Activated naive CD8-positive, alpha-beta T cell treated with anti-CD3 and anti-CD28 coated beads for 36 hours (primary cell): ENCODE measurements around the gene COTL1. TPM values are rescaled to one million over a fixed set of nuclear protein-coding genes. Genes with fewer than 3 reads are reported as not detected.
"Not testable (repeated sequence)": the region's sequence is repeated elsewhere in the genome, so short reads cannot be mapped to it uniquely, and the experiment has no call there.

Source experiments
- DNase-seq: peaks from one replicate; pipeline ENCODE4 v3.0.0; 2021
- H3K27ac Mint-ChIP-seq: one replicate; pipeline ENCODE4 v1.8.0; 2022; ENCODE audit warnings: mild to moderate bottlenecking, moderate library complexity, mixed read lengths
- H3K27me3 Mint-ChIP-seq: one replicate; pipeline ENCODE4 v1.8.0; 2022; ENCODE audit warnings: mild to moderate bottlenecking, mixed read lengths
- H3K36me3 Mint-ChIP-seq: one replicate; pipeline ENCODE4 v1.8.0; 2021; ENCODE audit warnings: mild to moderate bottlenecking, mixed read lengths
- H3K4me1 Mint-ChIP-seq: one replicate; pipeline ENCODE4 v1.8.0; 2021; ENCODE audit warnings: mixed read lengths
- H3K4me3 Mint-ChIP-seq: one replicate; pipeline ENCODE4 v1.8.0; 2022; ENCODE audit warnings: mild to moderate bottlenecking, moderate library complexity, mixed read lengths
- H3K9me3 Mint-ChIP-seq: one replicate; pipeline ENCODE4 v1.8.0; 2022; ENCODE audit warnings: mixed read lengths
- total RNA-seq, 2 experiments: library from RNA; stranded (reverse); gene quantifications; one replicate each; pipeline ENCODE4 v1.2.3, GENCODE V29; 2021

Gene COTL1
- total RNA-seq, 2 experiments from 2014 or later, result 588 to 605 TPM

- Mint-ChIP-seq H3K4me3 (no peak overlapping the region), H3K9me3 (peaks cover 12% of the 10 kb centered on the region), H3K4me1 (peaks cover 8% of the 10 kb centered on the region), H3K36me3 (peaks cover 77% of the 10 kb centered on the region), H3K27ac (peak overlapping the region; percentile 9), H3K27me3 (no peaks in the 10 kb centered on the region)
- DNase-seq, result no peak
These were observed 50.5 kb downstream of the COTL1 start for GRCh38 chr16:84567286-84567962.

DNA sequence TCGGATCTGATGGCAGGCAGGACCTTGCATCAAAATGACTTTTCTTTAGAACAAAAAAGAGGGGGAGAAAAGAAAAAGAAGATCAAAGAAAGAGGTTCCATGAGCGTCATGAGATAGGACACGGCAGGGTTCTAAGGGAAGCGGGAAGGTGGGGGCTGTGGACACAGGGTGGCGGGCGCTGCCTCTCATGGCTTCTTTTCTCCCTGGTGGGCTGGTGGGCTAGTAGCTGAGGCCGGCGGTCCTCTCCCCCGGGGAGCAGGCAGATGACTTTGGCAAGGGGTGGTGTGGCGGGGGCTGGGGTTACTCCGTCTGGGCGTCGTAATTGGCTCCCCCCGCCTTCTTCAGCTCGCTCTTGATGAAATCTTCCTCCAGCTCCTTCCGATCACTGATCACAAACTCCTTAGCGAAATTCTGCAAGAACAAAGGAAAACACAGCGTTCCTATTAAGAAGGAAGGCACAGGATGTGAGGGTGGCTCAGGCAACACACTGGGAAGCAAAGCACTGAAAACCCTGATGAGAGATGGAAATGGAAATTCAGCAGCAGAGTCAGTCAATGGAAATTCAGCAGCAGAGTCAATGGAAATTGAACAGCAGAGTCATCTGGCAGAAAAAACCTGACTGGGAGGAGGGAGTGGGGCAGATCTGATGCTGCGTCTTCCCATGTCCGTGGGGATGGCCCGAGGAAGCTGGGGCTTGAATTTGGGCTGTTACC lies 51.2 kb downstream of the COTL1 start:
- no peak for DNase-seq
- H3K4me1 Mint-ChIP-seq, result peaks cover 8% of the 10 kb centered on the region
- H3K4me3 Mint-ChIP-seq, result no peak overlapping the region
- peak overlapping the region; percentile 9 for H3K27ac Mint-ChIP-seq
- peaks cover 12% of the 10 kb centered on the region for H3K9me3 Mint-ChIP-seq
- H3K36me3 Mint-ChIP-seq, result peaks cover 70% of the 10 kb centered on the region
- no peaks in the 10 kb centered on the region for H3K27me3 Mint-ChIP-seq

DNA sequence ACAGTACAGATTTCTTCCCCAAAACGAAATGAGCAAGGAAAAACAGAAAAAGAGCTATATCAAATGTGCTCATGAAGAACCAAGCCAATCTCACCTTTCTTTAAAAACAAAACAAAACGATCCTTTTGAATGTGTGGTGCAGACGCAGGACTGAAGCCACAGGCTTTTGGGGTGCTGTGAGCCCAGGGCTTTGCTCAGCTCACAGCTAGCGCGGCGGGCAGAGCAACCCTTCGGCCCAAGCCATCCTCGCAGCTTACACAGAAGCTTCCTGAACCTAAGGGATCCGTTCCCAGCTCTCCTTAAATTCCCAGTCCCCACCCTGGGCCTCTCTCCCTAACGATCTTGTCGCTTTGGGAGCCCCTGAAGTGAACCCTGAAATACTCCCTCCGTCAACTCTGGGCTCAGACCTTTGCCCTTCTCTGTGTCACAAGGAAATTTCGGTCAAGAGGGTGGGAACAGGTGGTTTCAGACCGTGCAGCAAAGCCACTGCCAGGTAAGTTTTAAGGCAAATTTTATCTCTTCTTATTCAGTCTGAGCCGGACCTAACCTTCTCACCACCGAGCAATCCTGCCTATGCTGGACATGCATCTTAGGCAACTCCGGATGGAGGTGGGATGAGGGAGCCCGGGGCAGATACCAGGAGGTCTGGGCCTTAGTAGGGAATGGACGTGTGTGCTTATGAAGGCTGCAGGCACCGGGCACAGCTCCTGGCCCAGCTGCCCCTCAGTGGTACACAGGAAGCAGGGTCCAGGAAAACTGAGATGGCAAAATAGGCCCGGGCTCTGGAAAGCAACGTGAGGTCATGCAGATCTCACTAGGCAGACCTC lies 52.0 kb downstream of the COTL1 start:
- Mint-ChIP-seq H3K4me3 (no peak overlapping the region), H3K27me3 (no peaks in the 10 kb centered on the region), H3K36me3 (peaks cover 62% of the 10 kb centered on the region), H3K27ac (peak overlapping the region; percentile 16), H3K9me3 (peaks cover 8% of the 10 kb centered on the region), H3K4me1 (peaks cover 8% of the 10 kb centered on the region)
- DNase-seq, result no peak

- H3K27ac Mint-ChIP-seq, result no peak overlapping the region
These were observed 54.0 kb downstream of the COTL1 start for GRCh38 chr16:84563786-84564420.

DNA sequence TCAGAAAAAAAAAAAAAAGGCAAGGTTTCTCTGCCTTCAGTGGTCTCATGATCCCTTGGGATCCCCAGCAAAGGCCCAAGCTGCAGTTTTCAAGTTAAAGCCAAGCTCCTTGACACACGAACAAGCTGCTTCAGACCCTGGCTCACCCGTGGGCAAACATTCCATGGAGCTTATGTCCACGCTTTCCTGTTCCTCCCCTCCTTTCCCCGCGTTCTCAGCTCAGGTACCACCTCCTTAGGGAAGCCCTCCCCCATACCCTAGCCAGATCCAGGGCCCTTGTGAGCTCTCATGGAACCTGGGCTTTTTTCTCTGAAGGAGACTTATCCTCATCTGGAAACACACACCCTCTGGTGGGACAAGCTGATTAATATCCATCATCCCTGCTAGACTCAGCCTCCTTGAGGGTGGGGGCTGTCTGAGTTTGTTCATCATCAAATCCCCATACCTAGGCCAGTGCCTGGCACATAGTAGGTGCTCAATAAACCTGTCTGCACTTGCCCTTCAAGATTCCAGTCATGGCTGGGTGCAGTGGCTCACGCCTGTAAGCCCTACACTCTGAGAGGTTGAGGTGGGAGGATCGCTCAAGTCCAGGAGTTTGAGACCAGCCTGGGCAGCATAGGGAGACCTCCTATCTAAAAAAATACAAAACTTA lies 54.7 kb downstream of the COTL1 start:
- Mint-ChIP-seq H3K4me1 (peaks cover 3% of the 10 kb centered on the region), H3K36me3 (peaks cover 37% of the 10 kb centered on the region), H3K4me3 (no peak overlapping the region), H3K27ac (peak overlapping the region; percentile 57), H3K27me3 (no peaks in the 10 kb centered on the region), H3K9me3 (no peaks in the 10 kb centered on the region)
- DNase-seq, result no peak

More at GRCh38 chr16:84563786-84564420, 54.0 kb downstream of the COTL1 start:
- Mint-ChIP-seq H3K36me3 (peaks cover 44% of the 10 kb centered on the region), H3K4me1 (peaks cover 6% of the 10 kb centered on the region), H3K4me3 (no peak overlapping the region), H3K27me3 (no peaks in the 10 kb centered on the region), H3K9me3 (no peaks in the 10 kb centered on the region)
- no peak for DNase-seq

GRCh38 chr16:84562174-84562815 lies 55.6 kb downstream of the COTL1 start:
- Mint-ChIP-seq H3K27me3 (no peaks in the 10 kb centered on the region), H3K36me3 (peaks cover 29% of the 10 kb centered on the region), H3K4me3 (no peak overlapping the region), H3K9me3 (no peaks in the 10 kb centered on the region), H3K27ac (no peak overlapping the region), H3K4me1 (no peaks in the 10 kb centered on the region)
- DNase-seq, result no peak

DNA sequence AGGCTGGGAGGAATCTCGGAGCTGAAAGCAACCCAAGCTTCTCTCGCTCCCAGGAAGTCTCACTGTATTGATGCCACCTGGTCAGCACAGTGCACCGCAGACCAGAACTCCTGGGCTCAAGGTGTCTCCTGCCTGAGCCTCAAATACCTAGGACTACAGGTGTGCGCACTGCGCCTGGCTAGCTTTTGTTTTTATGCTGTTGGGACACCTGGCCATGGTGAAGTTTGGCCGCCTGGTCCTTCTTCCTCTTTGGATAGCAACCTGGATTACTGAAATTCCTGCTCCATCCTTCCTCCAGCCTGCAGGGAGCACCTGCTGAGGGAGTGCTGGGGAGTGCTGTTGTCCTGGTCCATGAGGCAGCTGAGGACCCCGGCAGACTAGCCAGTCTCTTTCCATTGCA lies 56.6 kb downstream of the COTL1 start:
- no peak overlapping the region for H3K4me3 Mint-ChIP-seq
- no peaks in the 10 kb centered on the region for H3K4me1 Mint-ChIP-seq
- peaks cover 21% of the 10 kb centered on the region for H3K36me3 Mint-ChIP-seq
- no peak overlapping the region for H3K27ac Mint-ChIP-seq
- H3K27me3 Mint-ChIP-seq, result no peaks in the 10 kb centered on the region
- no peaks in the 10 kb centered on the region for H3K9me3 Mint-ChIP-seq
- no peak for DNase-seq

GRCh38 chr16:84560269-84560668 lies 57.6 kb downstream of the COTL1 start:
- Mint-ChIP-seq H3K4me1 (peaks cover 5% of the 10 kb centered on the region), H3K27ac (no peak overlapping the region), H3K27me3 (no peaks in the 10 kb centered on the region), H3K9me3 (no peaks in the 10 kb centered on the region), H3K4me3 (no peak overlapping the region), H3K36me3 (peaks cover 11% of the 10 kb centered on the region)
- no peak for DNase-seq

- no peaks in the 10 kb centered on the region for H3K9me3 Mint-ChIP-seq
- no peak overlapping the region for H3K27ac Mint-ChIP-seq
- H3K27me3 Mint-ChIP-seq, result no peaks in the 10 kb centered on the region
- H3K36me3 Mint-ChIP-seq, result peaks cover 11% of the 10 kb centered on the region
- H3K4me3 Mint-ChIP-seq, result no peak overlapping the region
- H3K4me1 Mint-ChIP-seq, result peaks cover 11% of the 10 kb centered on the region
- DNase-seq, result no peak
These were observed 58.5 kb downstream of the COTL1 start for GRCh38 chr16:84559311-84559932.

- H3K27ac Mint-ChIP-seq, H3K9me3 Mint-ChIP-seq, DNase-seq, H3K4me3 Mint-ChIP-seq, H3K36me3 Mint-ChIP-seq, H3K27me3 Mint-ChIP-seq: not testable (repeated sequence)
- H3K4me1 Mint-ChIP-seq, result peaks cover 16% of the 10 kb centered on the region
These were observed 59.0 kb downstream of the COTL1 start for GRCh38 chr16:84558850-84559249.

DNA sequence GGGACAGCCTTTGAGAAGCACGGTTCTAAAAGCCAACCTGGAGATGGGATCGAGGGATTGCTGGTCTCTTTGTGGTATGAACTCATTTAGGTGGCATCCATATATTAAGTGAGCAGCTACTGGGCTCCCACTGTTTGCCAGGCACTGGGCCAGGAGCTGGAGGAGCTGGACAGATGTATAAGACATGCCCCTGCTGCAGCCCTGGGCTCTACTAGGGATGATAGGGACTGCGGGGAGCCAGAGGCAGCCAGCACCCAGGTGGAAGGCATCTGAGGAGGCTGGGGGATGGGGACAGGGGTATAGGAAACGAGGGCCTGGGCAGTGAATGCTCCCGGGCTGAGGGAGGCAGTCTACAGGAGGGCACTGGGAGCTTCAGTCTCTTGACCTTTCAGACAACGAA lies 60.4 kb downstream of the COTL1 start:
- peaks cover 14% of the 10 kb centered on the region for H3K36me3 Mint-ChIP-seq
- no peak for DNase-seq
- no peaks in the 10 kb centered on the region for H3K9me3 Mint-ChIP-seq
- H3K4me1 Mint-ChIP-seq, result peaks cover 23% of the 10 kb centered on the region
- H3K4me3 Mint-ChIP-seq, result no peak overlapping the region
- no peak overlapping the region for H3K27ac Mint-ChIP-seq
- H3K27me3 Mint-ChIP-seq, result no peaks in the 10 kb centered on the region

DNA sequence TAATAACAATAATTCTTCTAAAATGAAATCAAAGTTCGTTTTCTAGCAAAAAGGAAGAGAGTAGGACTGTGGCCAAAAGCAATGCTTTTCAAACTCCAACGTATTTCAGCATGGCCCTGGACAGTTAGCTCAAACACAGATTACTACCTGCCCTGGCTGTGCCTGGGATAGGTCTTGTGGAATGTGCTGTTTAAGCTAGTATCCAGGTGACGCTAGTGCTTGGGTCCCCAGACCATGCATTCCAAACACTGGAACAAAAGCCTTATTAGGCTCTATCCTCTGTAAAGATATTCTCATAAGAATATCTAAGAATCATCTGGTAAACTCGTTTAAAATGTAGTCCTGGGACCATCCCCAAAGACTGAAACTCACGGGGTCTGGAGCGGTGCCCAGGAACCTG lies 60.8 kb downstream of the COTL1 start:
- no peak overlapping the region for H3K27ac Mint-ChIP-seq
- no peaks in the 10 kb centered on the region for H3K9me3 Mint-ChIP-seq
- no peak overlapping the region for H3K4me3 Mint-ChIP-seq
- no peaks in the 10 kb centered on the region for H3K27me3 Mint-ChIP-seq
- no peak for DNase-seq
- H3K36me3 Mint-ChIP-seq, result peaks cover 17% of the 10 kb centered on the region
- peaks cover 28% of the 10 kb centered on the region for H3K4me1 Mint-ChIP-seq

- Mint-ChIP-seq H3K4me1 (peaks cover 32% of the 10 kb centered on the region), H3K4me3 (no peak overlapping the region), H3K36me3 (peaks cover 25% of the 10 kb centered on the region), H3K9me3 (no peaks in the 10 kb centered on the region), H3K27me3 (no peaks in the 10 kb centered on the region), H3K27ac (no peak overlapping the region)
- no peak for DNase-seq
These were observed 62.3 kb downstream of the COTL1 start for GRCh38 chr16:84555418-84556196.
